ENCODE results near the gene WDR18. TPM values are rescaled to one million over a fixed set of nuclear protein-coding genes. Genes with fewer than 3 reads are reported as not detected.
A peak's percentile ranks its signal among the peaks of the same experiment; 100 is the strongest.

Gene WDR18, protein sequence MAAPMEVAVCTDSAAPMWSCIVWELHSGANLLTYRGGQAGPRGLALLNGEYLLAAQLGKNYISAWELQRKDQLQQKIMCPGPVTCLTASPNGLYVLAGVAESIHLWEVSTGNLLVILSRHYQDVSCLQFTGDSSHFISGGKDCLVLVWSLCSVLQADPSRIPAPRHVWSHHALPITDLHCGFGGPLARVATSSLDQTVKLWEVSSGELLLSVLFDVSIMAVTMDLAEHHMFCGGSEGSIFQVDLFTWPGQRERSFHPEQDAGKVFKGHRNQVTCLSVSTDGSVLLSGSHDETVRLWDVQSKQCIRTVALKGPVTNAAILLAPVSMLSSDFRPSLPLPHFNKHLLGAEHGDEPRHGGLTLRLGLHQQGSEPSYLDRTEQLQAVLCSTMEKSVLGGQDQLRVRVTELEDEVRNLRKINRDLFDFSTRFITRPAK
- total RNA-seq (2014; rRNA removed; shearing (Covaris generic)) = 61.9 and 77.2 TPM in 2 replicates

DNA sequence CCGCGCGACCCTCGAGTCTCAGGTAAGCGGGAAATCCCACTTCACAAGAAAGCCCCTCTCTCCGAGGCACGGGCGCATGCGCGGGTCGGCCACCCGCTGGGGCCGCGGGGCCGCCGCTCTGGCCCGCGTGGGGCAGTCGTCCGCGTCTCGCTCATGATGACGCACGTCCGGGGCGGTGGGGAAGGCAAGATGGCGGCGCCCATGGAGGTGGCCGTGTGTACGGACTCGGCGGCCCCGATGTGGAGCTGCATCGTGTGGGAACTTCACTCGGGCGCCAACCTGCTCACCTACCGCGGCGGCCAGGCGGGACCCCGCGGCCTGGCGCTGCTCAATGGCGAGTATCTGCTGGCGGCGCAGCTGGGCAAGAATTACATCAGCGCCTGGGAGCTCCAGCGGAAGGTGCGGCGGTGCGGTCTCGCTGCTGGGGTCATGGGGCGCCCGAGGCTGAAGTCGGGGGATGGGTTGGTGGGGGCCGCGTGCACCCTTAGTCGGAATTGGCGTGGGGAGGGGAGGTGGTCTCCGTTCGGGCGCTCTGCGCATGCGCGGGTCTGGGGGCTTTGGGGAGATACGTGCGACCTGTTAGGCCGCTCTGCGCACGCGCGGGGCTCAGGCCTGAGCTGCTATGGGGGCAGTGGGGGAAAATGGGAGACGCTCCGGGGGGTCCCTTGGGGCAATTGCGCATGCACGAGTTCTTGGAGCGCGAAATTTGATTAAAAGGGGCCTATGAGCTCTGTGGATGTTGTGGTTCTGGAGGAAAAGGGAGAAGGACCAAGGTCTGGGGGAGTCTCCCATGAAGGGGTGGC, at the start of gene WDR18:
Gene WDR18 (plus strand): TSS at position 181 of the 803 bp plus-strand sequence. CDS start 9 bp downstream, at position 190.
- peak; percentile 86 for DNase-seq (ENCODE audit: low spot score)

DNA sequence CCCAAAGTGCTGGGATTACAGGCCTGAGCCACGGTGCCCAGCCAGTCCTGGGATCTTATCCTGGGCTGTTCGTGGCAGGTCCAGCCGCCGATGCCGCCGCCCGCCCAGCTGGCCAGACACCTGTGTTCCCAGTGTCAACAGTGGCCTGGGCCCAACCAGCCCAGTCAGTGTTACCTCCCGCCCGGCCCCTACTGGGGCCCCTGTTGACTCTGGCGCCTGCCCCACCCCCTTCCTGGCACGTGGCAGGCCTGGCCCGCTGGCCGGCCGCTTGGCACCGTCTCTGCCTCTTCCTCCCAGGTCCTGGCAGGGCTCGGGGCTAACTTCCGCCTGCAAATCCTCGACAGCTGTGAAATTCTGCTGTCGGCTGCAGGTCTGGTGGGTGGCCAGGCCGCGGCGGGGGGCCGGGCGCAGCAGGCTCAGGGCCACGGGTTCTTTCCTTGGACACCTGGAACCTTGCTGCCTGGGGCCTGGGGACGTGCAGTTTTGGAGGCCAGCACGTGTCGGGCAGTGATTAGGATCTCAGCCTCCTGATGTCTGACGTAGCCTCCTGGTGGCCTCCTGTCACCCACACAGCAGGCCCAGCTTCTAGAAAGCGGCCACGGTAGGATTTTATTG, 49.2 kb upstream of the WDR18 start:
- DNase-seq (ENCODE audit: low spot score) = peak; percentile 85

DNA sequence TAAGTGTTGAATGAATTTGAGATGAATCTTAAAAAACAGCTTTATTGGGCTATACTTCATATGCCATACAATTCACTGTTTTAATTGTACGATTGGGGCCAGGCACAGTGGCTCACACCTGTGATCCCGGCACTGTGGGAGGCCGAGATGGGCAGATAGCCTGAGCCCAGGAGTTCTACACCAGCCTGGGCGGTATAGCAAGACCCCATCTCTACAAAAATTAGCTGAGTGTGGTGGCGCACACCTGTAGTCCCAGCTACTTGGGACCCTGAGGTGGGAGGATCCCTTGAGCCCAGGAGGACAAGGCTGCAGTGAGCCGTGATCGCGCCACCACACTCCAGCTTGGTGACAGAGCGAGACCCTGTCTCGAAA, 48.0 kb upstream of the WDR18 start:
- no peak for DNase-seq (ENCODE audit: low spot score)

DNA sequence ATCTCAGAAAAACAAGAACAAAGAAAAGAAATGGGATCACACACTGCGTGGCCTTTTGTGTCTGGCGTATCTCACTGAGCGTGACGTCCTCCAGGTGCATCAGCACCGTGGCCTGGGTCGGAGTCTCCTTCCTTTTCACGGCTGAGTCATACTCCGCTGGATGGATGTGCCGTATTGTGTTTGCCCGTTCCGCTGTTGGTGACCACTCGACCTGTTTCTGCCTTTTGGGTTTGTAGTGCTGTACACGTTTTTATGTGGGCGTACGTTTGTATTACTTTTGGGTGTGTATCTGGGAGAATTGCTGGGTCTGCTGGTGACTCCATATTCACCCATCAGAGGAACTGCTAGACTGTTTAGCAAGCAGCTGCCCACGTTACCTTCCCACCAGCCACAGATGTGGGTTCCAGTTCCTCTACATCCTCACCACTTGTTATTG, 46.9 kb upstream of the WDR18 start:
- no peak for DNase-seq (ENCODE audit: low spot score)

DNA sequence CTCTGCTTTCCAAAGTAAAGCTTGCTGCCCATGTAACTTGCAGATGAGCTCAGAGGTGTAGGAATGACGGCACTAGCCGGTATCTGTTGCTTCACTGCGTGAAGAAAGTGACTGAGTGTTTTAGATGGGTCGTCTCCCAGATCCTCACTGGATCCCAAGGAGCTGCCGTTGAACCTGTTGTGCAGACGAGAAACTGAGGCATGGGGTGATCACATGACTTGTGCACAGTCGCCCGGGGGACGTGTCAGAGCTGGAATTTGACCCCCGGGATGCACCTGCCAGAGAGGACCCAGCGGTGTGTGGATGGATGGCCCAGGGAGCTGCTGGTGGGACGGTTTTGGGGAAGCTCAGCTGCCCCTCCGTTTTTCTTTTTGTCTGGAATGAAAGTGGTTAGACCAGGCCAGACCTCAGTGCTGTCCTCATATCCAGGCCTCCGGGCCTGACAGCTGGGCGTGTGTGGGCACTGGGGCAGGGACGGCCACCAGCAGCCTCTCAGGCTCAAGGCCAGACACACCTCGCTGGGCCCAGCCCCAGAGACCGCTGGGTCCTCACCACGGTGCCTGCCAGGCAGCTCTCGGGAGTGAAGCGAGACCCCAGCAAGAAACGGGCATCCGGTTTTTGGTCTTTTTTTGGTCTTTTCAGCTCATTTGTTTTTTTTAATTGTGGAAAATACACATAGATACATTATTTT, 45.8 kb upstream of the WDR18 start:
- DNase-seq (ENCODE audit: low spot score) = no peak

DNA sequence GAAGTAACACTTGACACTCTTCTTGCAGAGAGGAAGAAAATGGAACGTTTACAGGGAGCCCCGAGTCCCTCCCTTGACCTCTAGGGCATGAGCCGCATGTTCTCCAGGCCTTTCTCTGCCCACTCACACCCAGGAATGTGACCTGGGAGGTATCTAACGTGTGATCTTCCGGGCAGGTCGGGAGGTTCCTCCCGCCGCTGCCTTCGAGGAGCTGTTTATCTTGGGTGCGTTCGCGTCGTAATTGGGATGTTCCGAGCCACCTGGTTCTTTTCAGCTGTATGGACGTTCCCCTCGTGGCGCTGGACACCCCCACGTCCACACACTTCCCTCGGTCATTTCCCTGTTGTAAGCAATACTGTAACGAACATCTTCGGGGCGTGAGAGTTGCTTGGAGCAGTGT, 44.7 kb upstream of the WDR18 start:
- DNase-seq (ENCODE audit: low spot score) = no peak

DNA sequence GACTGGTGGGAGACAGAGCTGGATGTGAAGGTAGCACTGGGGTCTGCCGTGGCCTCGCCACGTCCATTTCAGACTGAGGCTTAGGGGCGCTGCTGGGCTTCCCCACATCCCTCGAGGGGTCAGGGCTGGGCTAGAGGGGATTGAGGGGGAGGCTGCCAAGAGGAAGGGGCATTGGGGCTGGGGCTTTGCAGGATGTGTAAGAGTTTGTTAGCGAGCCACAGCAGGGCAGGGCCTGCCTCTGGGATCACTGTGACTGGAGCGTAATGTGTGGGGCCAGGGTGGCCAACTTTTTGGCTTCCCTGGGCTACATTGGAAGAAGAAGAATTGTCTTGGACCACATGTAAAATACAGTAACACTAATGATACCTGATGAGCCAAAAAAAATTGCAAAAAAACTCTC, 44.2 kb upstream of the WDR18 start:
- no peak for DNase-seq (ENCODE audit: low spot score)

DNA sequence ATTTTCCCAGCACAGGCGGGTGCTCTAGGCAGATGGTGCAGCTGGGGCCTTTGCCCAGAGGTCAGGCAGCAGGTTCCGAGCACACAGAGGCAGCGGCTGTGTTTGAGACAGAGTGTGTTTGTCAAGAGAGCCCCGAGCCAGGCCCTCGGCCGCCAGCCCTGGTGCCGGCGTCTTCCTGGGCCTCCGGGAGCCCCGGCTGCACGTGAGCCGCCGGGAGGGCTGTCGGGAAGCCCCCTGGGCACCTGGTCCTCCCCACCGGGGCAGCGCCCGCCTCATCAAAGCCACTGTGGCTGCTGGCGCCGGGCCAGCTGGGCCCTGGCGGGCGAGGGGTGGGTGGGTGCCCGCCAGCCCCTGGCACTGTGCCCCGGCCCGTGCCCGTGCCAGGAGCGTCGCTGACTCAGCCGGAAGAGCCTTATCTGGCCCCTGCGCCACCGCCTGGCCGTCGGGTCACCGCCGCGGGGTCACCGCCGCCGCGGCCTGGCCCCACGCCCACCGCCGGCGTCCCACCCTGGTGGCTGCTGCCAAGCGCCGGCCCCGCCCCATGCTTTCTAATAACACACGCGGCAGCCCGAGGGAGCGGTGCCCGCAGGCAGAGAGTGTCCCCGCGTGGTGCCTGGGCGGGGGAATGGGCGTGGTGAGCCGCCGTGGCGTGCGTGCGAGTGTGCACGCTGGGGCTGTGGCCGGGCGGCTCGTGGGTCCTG, 43.4 kb upstream of the WDR18 start:
- DNase-seq (ENCODE audit: low spot score) = peak; percentile 77

DNA sequence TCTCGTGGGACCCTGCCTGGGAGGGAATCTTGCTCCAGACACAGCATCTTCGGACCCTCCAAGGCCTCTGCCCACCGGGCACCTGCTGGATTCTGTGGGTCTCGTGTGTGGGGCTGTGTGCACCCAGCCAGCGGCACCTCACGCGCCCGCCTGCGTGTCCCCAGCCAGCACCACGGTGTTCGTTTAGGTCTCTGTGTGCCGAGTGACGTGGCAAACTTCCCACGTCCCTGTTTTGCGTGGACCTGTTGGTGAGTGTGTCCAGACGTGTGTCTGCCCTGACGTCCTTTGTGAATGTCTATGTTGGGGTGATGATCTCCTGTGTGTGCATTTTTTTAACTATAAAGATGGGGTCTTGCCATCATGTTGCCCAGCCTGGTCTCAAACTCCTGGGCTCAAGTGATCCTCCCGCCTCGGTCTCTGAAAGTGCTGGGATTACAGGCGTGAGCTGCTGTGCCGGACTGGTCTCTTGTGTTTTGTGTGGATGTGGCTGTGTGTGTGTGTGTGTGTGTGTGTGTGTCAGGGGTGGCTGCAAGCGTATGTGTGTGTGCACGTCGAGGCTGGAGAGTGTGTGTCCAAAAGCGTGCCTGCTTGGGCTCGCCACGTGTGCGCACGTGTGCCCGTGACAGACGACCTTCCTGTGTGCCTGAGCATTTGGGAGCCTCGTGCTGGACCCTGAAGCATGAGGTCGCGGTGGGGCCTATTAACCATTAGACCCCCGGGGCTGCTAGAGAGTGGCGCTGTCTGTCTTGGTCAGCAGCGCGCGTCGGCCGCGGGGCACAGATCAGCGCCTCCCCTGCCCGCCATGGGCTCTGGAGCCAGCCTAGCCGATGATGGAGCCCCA, 42.6 kb upstream of the WDR18 start:
- DNase-seq (ENCODE audit: low spot score) = no peak

DNA sequence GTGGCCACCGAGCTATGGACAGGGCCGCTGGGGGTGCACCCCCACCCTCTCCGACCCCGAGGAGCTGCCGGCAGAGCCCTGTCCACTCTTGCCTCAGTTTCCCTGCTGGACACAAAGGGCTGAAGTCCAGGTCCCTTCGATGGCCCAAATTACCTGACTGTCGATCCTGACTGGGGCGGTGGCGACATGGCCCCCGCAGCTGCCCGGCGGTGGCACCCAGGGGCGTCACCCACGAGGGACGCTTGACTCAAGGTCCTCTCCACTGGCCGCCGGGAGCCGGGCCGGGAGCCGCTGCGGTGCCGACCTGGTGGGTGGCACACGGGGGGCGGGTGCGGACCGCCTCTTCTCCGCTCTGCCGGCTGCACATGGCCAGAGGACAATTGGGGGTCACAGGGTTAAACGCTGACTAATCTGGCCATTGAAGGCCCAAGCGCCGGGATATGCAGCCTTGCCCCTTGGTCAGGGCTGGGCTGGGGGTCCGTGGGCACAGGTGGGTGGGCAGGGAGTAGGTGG, 42.0 kb upstream of the WDR18 start:
- no peak for DNase-seq (ENCODE audit: low spot score)

DNA sequence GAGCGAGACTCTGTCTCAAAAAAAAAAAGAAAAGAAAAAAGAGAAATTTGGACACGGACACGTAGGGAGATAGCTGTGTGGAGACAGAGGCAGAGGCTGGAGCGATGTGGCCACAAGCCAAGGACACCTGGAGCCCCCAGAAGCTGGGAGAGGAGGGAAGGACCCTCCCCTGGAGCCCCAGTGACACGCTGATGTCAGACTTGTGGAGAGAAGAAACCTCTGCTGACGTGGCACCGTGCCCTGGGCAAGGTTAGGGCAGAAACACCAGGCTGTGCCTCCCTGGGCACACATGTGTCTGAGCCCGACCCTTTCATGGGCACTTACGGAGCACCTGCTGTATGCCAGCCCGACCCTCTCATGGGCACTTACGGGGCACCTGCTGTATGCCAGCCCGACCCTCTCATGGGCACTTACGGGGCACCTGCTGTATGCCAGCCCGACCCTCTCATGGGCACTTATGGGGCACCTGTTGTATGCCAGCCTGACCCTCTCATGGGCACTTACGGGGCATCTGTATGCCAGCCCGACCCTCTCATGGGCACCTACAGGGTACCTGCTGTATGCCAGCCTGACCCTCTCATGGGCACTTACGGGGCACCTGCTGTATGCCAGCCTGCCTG, 40.5 kb upstream of the WDR18 start:
- no peak for DNase-seq (ENCODE audit: low spot score)

DNA sequence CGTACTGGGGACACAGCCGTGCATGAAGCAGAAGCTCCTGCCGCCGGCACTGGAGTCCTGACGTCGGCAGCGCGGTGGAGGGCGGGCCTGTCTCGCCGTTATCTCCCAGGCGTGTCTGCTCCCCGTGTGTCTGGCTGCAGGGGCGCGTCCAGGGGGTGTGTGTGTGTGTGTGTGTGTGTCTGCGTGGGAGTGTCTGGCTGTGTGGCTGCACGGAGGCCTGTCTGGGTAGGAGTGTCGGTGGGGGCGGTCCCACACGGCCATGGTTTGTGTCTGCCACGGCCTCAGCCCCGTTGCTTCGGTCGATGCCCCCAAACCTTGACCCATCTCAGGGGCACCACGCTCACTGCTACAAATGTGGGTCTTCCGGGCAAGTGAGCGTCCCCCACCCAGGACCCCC, 40.0 kb upstream of the WDR18 start:
- no peak for DNase-seq (ENCODE audit: low spot score)

DNA sequence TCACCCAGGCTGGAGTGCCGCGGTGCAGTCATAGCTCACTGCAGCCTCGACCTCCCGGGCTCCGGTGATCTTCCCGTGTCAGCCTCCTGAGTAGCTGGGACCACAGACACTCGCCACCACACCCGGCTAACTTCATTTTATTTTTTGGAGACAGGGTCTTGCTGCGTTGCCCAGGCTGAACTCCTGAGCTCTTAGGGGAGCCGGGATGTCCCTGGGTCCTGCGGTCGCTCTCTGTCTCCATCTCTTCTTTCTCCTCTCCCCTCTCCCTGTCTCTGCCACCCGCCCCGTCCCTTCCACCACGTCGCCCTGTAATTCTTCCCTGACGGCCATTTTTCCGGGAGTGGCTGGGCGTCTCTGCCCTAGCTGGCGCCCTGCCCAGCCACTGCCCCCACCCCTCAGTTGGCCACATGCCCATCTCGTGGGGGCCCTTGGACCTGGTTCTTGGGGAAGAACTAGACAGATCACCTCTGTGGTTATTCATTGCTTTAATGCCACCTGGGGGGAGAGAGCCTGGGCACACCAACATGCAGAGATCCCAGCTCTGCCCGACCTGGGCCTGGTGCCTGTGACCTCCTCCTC, 39.4 kb upstream of the WDR18 start:
- no peak for DNase-seq (ENCODE audit: low spot score)

DNA sequence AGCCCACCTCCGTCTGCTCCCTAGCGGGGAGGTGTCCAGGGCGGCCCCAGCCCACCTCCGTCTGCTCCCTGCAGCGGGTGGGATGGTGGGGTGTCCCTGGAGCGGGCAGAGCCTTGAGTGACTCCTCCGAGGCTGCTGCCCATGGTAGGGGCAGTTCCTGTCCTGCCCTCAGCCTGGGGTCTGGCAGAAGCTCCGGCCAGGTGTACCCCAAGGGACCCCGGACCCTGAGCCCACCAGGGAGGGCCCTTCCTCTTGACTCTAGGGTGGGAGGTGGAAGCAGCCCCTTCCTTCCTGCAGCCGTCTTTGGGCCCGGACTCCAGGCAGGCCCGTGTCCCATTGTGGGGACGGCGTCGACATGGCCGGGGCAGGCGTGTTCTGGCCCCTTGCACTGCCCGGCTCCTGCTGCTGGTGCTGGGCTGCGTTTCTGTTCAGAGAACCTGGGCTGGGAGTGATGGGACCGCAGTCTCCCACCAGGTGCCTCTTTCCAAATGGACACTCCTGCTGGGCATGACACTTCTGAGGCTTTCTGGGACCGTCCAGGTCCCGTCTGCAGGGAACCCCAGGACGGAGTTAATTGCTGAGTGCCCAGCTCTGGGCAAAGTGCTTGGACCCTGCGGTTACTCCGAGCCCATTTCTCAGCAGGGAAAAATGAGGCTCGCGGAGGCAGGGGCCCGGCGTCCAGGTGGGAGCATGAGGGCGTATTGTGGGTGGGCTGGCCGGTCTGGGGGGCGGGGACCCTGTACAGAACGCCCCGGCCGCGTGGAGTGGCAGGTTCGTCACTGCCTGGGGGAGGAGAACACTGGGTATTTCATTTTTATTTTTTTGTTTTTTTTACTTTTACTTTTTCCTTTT, 38.5 kb upstream of the WDR18 start:
- no peak for DNase-seq (ENCODE audit: low spot score)

DNA sequence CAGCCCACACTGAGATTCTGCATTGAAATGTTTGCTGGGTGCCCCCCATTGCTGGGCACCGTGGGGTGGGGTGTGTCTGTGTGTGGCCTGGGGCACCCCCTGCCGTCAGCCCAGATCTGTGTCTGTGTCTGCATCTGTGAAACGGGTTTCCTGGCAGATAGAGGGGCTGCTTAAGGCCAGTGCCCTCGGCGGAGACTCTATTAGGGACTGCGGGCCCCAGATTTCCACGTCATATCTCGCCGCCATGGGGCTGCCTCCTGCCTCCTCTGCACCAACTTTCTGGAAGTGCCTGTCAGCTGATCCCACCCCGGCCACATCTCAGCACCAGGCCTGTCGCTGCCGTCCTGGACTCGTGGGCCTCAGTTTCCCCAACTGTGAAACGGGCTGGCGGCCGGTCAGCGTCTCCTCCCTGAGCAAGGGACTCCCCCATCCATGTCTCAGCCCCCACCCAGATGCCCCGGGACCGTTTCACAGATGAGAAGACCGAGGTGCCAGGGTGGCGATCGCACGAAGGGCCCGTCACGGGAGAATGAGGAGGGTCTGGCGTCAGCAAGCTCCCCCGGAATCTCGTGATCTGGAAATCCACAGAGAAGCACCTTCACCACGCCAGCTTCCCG, 36.9 kb upstream of the WDR18 start:
- DNase-seq (ENCODE audit: low spot score) = no peak

DNA sequence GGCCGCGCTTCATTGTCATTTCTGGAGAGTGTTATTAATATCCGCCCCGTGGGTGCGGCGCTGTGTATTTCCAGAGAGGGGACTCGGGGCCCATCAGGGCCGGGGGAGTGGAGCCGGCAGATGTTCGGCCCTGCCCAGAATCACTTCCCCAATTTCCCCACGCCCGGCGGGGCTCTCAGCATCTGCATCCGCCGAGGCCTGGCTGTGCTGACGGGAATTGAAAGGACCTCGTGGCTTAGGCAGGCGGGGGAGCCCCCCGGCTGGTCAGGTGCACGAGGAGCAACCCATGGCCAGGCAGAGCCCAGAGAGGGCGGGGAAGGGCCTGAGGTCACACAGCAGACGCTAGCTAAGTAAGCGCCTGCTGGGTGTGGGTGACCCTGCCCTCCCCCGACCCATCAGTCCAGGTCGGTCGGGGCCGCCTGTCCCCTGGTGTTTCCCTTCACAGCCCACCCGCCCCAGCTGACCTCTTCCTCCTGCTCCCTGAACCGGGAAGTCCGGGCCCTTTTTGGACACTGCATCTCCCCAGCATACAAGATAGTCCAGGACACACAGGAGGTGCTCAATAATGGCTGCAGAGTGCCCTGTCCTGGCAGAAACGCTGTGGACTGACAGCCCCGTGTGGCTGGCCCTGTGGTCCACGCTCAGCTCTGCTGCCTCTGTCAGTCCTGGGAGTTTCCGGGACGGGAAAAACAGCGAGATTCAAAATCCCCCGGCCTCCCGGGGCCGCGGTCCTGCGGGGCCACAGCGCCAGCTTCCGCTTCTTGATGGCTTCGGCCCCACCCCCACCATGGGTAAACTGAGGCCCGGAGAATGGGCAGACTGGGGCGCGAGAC, 36.2 kb upstream of the WDR18 start:
- DNase-seq (ENCODE audit: low spot score) = no peak

All from H4 (cell line).